MCF 10A (cell line): ENCODE results near the gene STRAP. TPM values are rescaled to one million over a fixed set of nuclear protein-coding genes. Genes with fewer than 3 reads are reported as not detected.

ENCODE experiments used
- BruUV-seq: library from RNA; stranded (reverse); fragments of 400-500 nt; replicated peaks from 2 replicates; lab custom pipeline; 2021; lab: Mats Ljungman, UMichigan
- CTCF ChIA-PET: fragments of 300-600 bp; sonication (Branson Sonifier 250); formaldehyde crosslinking; extraction: SDS; loops from one replicate; lab custom pipeline; 2021; ENCODE audit warnings: antibody characterized with exemption, inconsistent platforms; lab: Yijun Ruan, JAX
- POLR2A ChIA-PET: fragments of 300-600, 350-650 bp; sonication (Branson Sonifier 250); formaldehyde crosslinking; extraction: SDS; loops from one replicate; lab custom pipeline; 2020; ENCODE audit warnings: antibody characterized with exemption, inconsistent platforms; lab: Yijun Ruan, JAX
- DNase-seq: peaks from one replicate; pipeline ENCODE4 v3.0.0-alpha.2; 2018; ENCODE audit not compliant: unreplicated experiment
- H3K27ac Mint-ChIP-seq: one replicate; pipeline ENCODE4 v1.8.0; 2022; ENCODE audit warnings: mild to moderate bottlenecking, low read depth, mixed read lengths; ENCODE audit not compliant: unreplicated experiment
- H3K27me3 Mint-ChIP-seq: one replicate; pipeline ENCODE4 v1.8.0; 2022; ENCODE audit warnings: mixed read lengths; ENCODE audit not compliant: insufficient read depth, unreplicated experiment
- H3K36me3 Mint-ChIP-seq: one replicate; pipeline ENCODE4 v1.8.0; 2022; ENCODE audit warnings: mild to moderate bottlenecking, moderate library complexity, mixed read lengths; ENCODE audit not compliant: insufficient read depth, unreplicated experiment
- H3K4me1 Mint-ChIP-seq: one replicate; pipeline ENCODE4 v1.8.0; 2022; ENCODE audit warnings: mixed read lengths; ENCODE audit not compliant: insufficient read depth, unreplicated experiment
- H3K4me3 Mint-ChIP-seq: one replicate; pipeline ENCODE4 v1.8.0; 2022; ENCODE audit warnings: mild to moderate bottlenecking, moderate library complexity, mixed read lengths; ENCODE audit not compliant: unreplicated experiment
- H3K9me3 Mint-ChIP-seq: one replicate; pipeline ENCODE4 v1.8.0; 2022; ENCODE audit warnings: mixed read lengths; ENCODE audit not compliant: unreplicated experiment
- CTCF ChIP-seq: fragments of 200-600 bp; IDR thresholded peaks from one replicate; pipeline ENCODE4 v1.8.0; 2022; ENCODE audit warnings: antibody characterized with exemption, mild to moderate bottlenecking; ENCODE audit not compliant: unreplicated experiment
- intact Hi-C: fragments of 100-400 bp; cut with micrococcal nuclease; formaldehyde crosslinking; loops from 2 replicates; pipeline ENCODE4 v1.14.1; 2022
- total RNA-seq: library from RNA; stranded (reverse); gene quantifications from 2 replicates; pipeline ENCODE4 v1.2.3, GENCODE V29; 2022

Gene STRAP
- total RNA-seq, 1 experiment from 2014 or later: 233 TPM

DNA sequence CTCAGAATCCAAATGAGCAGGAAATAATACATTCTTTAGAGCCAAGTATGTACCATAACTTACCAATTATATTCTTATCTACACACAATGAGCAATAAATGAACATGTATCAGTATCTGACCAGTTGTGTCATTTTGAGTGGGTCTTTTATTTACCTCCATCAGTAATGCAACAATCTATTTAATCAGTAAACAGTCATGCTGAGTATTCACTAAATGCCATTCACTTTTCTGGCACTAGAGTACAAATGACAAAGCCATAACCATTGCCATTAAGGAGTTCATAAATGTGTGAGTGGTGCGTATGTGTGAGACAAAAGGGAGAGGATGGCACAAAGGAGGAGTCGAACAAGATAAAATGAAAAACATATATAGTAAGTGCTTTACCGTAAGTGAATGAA is 1.5 kb upstream of the STRAP start:
- CTCF ChIA-PET: no interaction called here
- POLR2A ChIA-PET: interaction anchor here (0.8 kb wide), 1 partner anchor 108 kb away, joined by 3 read pairs; no protein-coding TSS in a partner anchor
- intact Hi-C loops: no loop called here
- peaks cover 14% of the 10 kb centered on the region for H3K4me1 Mint-ChIP-seq
- no peaks in the 10 kb centered on the region for H3K27me3 Mint-ChIP-seq
- H3K4me3 Mint-ChIP-seq: peak overlapping the region; percentile 54
- DNase-seq: no peak
- peak overlapping the region; percentile 37 for H3K27ac Mint-ChIP-seq
- TF ChIP-seq CTCF: no peak
- no TSS peak for BruUV-seq
- peaks cover 22% of the 10 kb centered on the region for H3K36me3 Mint-ChIP-seq
- H3K9me3 Mint-ChIP-seq: no peaks in the 10 kb centered on the region

- ChIA-PET POLR2A (interaction anchor here (0.8 to 4.2 kb wide), 20 partner anchors 8 to 1109 kb away, joined by 3 to 71 read pairs (median 4); partner anchors contain the start of genes DERA, EPS8 and MGST1), CTCF (interaction anchor here (0.6 to 2.5 kb wide), 7 partner anchors 15 to 288 kb away, joined by 3 to 19 read pairs (median 4); no protein-coding TSS in a partner anchor)
- DNase-seq: no peak
- Mint-ChIP-seq H3K36me3 (peaks cover 38% of the 10 kb centered on the region), H3K27me3 (no peaks in the 10 kb centered on the region), H3K27ac (peak overlapping the region; percentile 95), H3K4me1 (peaks cover 37% of the 10 kb centered on the region), H3K4me3 (peak overlapping the region; percentile 92), H3K9me3 (no peaks in the 10 kb centered on the region)
- intact Hi-C loops: no loop called here
- TF ChIP-seq CTCF: no peak
- BruUV-seq: no TSS peak
Measured at GRCh38 chr12:15883536-15883935, 1.3 kb downstream of the STRAP start.

DNA sequence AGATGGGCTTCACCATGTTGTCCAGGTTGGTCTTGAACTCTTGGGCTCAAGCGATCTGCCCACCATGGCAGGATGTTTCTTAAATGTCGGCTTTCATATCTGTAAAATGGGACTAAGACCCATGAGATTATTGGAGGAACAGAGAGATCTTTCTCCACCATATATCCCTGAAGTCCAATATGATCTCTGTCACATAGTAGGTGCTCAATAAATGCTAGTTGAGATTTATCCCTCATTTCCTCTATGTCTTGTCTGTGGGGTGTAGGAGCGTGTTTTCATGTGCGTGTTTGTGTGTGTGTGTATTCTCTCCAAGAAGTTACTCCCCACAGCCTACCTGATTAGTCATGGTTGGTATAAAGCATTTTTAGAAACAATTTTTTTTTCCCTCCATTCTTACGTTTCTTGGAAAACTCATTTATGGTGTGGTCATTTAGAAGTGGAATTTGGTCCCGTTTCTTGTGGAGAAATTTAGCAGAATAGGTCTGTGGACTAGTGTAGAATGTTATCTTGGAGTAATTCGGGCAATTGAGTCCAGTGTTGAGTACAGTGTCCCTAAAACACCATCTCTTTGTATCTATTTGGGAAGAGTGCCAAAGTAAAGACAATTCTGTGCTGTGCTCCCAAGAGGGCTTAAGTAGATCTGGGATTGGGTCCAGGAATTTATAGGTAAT is 4.3 kb downstream of the STRAP start:
- H3K4me1 Mint-ChIP-seq: peaks cover 44% of the 10 kb centered on the region
- no TSS peak for BruUV-seq

More for the DNA sequence above, 4.3 kb downstream of the STRAP start:
- intact Hi-C loops: no loop called here
- H3K27ac Mint-ChIP-seq: no peak overlapping the region
- peak overlapping the region; percentile 17 for H3K4me3 Mint-ChIP-seq
- DNase-seq: peak; percentile 28
- peaks cover 56% of the 10 kb centered on the region for H3K36me3 Mint-ChIP-seq
- no peak for TF ChIP-seq CTCF
- POLR2A ChIA-PET: interaction anchor here (0.8 to 4.5 kb wide), 3 partner anchors 11 to 24 kb away, joined by 3 to 16 read pairs (median 4); partner anchors contain the start of gene DERA
- no peaks in the 10 kb centered on the region for H3K27me3 Mint-ChIP-seq
- no peaks in the 10 kb centered on the region for H3K9me3 Mint-ChIP-seq
- CTCF ChIA-PET: interaction anchor here (3.9 kb wide), 1 partner anchor 12 kb away, joined by 17 read pairs; no protein-coding TSS in a partner anchor
